PFSK-1 (cell line): ENCODE data around the gene MAB21L1.

Source experiments
- FOXP2 ChIP-seq: optimal IDR thresholded peaks from 2 replicates; pipeline ENCODE3; 2011; ENCODE audit warnings: borderline replicate concordance, control low read depth, inconsistent platforms; ENCODE audit not compliant: insufficient read depth; ENCODE audit errors: extremely low read length, extremely low read depth
- POLR2AphosphoS5 ChIP-seq: IDR thresholded peaks from 2 replicates; pipeline ENCODE4 v1.6.1; 2012; ENCODE audit warnings: low read depth, mild to moderate bottlenecking, control low read depth, low read length, moderate library complexity
- REST ChIP-seq, 2 experiments: IDR thresholded peaks; 2 replicates each; pipeline versions ENCODE4 v1.6.1 to v1.8.0; 2011 to 2012; ENCODE audit warnings: low read depth in 2 of 2, low read length in 2 of 2, control low read depth in 1 of 2, inconsistent platforms in 1 of 2, mild to moderate bottlenecking in 1 of 2, moderate library complexity in 1 of 2; ENCODE audit not compliant: insufficient read depth in 1 of 2
- SIN3A ChIP-seq: IDR thresholded peaks from 2 replicates; pipeline ENCODE4 v1.6.1; 2012; ENCODE audit warnings: mild to moderate bottlenecking, low read length, moderate library complexity, borderline replicate concordance; ENCODE audit not compliant: insufficient read depth
- TAF1 ChIP-seq: IDR thresholded peaks from 2 replicates; pipeline ENCODE4 v1.6.1; 2012; ENCODE audit warnings: low read length, control low read depth, borderline replicate concordance; ENCODE audit not compliant: insufficient read depth

Gene MAB21L1

GRCh38 chr13:35468195-35468594, 8.3 kb downstream of the MAB21L1 start:
- no peak for TF ChIP-seq REST (IDR thresholded peaks at IDR 0.05; ENCODE audit: insufficient read depth in 1 of 2, low read depth in 2 of 2, low read length in 2 of 2)

- TF ChIP-seq REST (IDR thresholded peaks at IDR 0.05; ENCODE audit: insufficient read depth in 1 of 2, low read depth in 2 of 2, low read length in 2 of 2) (no peak), SIN3A (no peak), TAF1 (no peak), FOXP2 (no peak), POLR2AphosphoS5 (no peak)
Measured at GRCh38 chr13:35465371-35465770, 11.1 kb downstream of the MAB21L1 start.

- no peak for TF ChIP-seq FOXP2
- TF ChIP-seq TAF1 = no peak
- no peak for TF ChIP-seq REST (IDR thresholded peaks at IDR 0.05; ENCODE audit: insufficient read depth in 1 of 2, low read depth in 2 of 2, low read length in 2 of 2)
- no peak for TF ChIP-seq SIN3A
- TF ChIP-seq POLR2AphosphoS5 = no peak
Measured at GRCh38 chr13:35460061-35460460, 16.4 kb downstream of the MAB21L1 start.

GRCh38 chr13:35457258-35457657, 19.2 kb downstream of the MAB21L1 start:
- TF ChIP-seq TAF1 = no peak
- no peak for TF ChIP-seq SIN3A
- TF ChIP-seq POLR2AphosphoS5 = no peak
- no peak for TF ChIP-seq REST (IDR thresholded peaks at IDR 0.05; ENCODE audit: insufficient read depth in 1 of 2, low read depth in 2 of 2, low read length in 2 of 2)
- TF ChIP-seq FOXP2 = no peak

GRCh38 chr13:35455022-35455421, 21.5 kb downstream of the MAB21L1 start:
- TF ChIP-seq REST (IDR thresholded peaks at IDR 0.05; ENCODE audit: insufficient read depth in 1 of 2, low read depth in 2 of 2, low read length in 2 of 2) (no peak), TAF1 (no peak), FOXP2 (no peak), SIN3A (no peak), POLR2AphosphoS5 (no peak)
